Stimulated activated CD4-positive, alpha-beta T cell treated with anti-CD3 and anti-CD28 coated beads, Interleukin-2, amount 100 ng/mL, for 4 hours (primary cell): Measurements from ENCODE around the gene OR8K3.

Source experiments
- DNase-seq: peaks from one replicate; pipeline ENCODE4 v3.0.0-alpha.2; 2020; ENCODE audit warnings: low read depth

Gene OR8K3

GRCh38 chr11:56314844-56315243 is at the start of gene OR8K3:
TSS of gene OR8K3 (plus strand) at chr11:56315144. CDS start at chr11:56318307, 3,163 bp downstream.
- no peak for DNase-seq

- DNase-seq, result no peak
Observed at GRCh38 chr11:56271092-56271491, 43.9 kb upstream of the OR8K3 start.

GRCh38 chr11:56273854-56274253 is 41.1 kb upstream of the OR8K3 start, which contains the start of gene OR5T1:
TSS of gene OR5T1 (plus strand) at chr11:56274154. CDS start at chr11:56275639, 1,485 bp downstream.
- no peak for DNase-seq

GRCh38 chr11:56292154-56292553 is 22.8 kb upstream of the OR8K3 start, which contains the start of gene OR8H1:
TSS of gene OR8H1 (minus strand) at chr11:56292254. CDS start at chr11:56291062, 1,192 bp downstream.
- no peak for DNase-seq

- DNase-seq, result no peak
Observed at GRCh38 chr11:56296898-56297297, 18.0 kb upstream of the OR8K3 start.

- DNase-seq, result no peak
Observed at GRCh38 chr11:56307836-56308235, 7.1 kb upstream of the OR8K3 start.

- no peak for DNase-seq
Observed at GRCh38 chr11:56331861-56332491, 17.0 kb downstream of the OR8K3 start.

GRCh38 chr11:56333156-56333555 is 18.2 kb downstream of the OR8K3 start:
- DNase-seq, result no peak

- DNase-seq, result no peak
Observed at GRCh38 chr11:56340289-56340688, 25.3 kb downstream of the OR8K3 start.

- no peak for DNase-seq
Observed at GRCh38 chr11:56345739-56346138, 30.8 kb downstream of the OR8K3 start, which contains the start of gene OR8K1. TSS of gene OR8K1 (plus strand) at chr11:56346039. CDS start at chr11:56346039, 0 bp downstream.

- no peak for DNase-seq
Observed at GRCh38 chr11:56353991-56354390, 39.0 kb downstream of the OR8K3 start, which contains the start of gene OR8J1. TSS of gene OR8J1 (plus strand) at chr11:56354291. CDS start at chr11:56360247, 5,956 bp downstream.
